Activated naive CD4-positive, alpha-beta T cell treated with anti-CD3 and anti-CD28 coated beads, Interleukin-2, amount 50 U/mL, for 72 hours (primary cell): ENCODE results near the gene ELAVL1. TPM values are rescaled to one million over a fixed set of nuclear protein-coding genes. Genes with fewer than 3 reads are reported as not detected.

ENCODE experiments used
- total RNA-seq, 2 donors: library from RNA; stranded (reverse); gene quantifications; one replicate each; pipeline ENCODE4 v1.2.3, GENCODE V29; 2022

Gene ELAVL1
- total RNA-seq, 2 donors from 2014 or later = 121 to 146 TPM

Other genes with a start within 250 kb of the ELAVL1 start
- not detected for gene CLEC4M, start 242.4 kb downstream of the ELAVL1 start, total RNA-seq
- gene EVI5L, start 175.4 kb downstream of the ELAVL1 start, total RNA-seq = 1 to 10 TPM; 4.6 to 7.8 TPM
- under 1 TPM; 0.20 to 0.97 TPM for gene PRR36, start 131.3 kb downstream of the ELAVL1 start, total RNA-seq
- gene LRRC8E, start 117.1 kb downstream of the ELAVL1 start, total RNA-seq = not detected
- gene MAP2K7, start 101.8 kb downstream of the ELAVL1 start, total RNA-seq = 10 to 100 TPM; 38.4 to 55.3 TPM
- 1 to 10 TPM; 3.3 to 5.8 TPM for gene TGFBR3L, start 90.8 kb downstream of the ELAVL1 start, total RNA-seq
- 10 to 100 TPM; 16.0 to 22.0 TPM for gene SNAPC2, start 85.3 kb downstream of the ELAVL1 start, total RNA-seq
- under 1 TPM in 1 of 2 donors, not detected in 1; 0.78 TPM for gene CTXN1, start 79.5 kb downstream of the ELAVL1 start, total RNA-seq
- gene TIMM44, start 62.0 kb downstream of the ELAVL1 start, total RNA-seq = 10 to 100 TPM; 66.0 to 99.3 TPM
- gene CCL25, start 47.1 kb upstream of the ELAVL1 start, total RNA-seq = under 1 TPM in 1 of 2 donors, not detected in 1; 0.56 TPM
- gene FBN3, start 144.0 kb upstream of the ELAVL1 start, total RNA-seq = under 1 TPM in 1 of 2 donors, not detected in 1; 0.02 TPM
- 10 to 100 TPM; 18.4 to 22.4 TPM for gene CERS4, start 203.7 kb upstream of the ELAVL1 start, total RNA-seq